ENCODE measurements around the gene LIPE. TPM values are rescaled to one million over a fixed set of nuclear protein-coding genes. Genes with fewer than 3 reads are reported as not detected.

Gene LIPE
- total and polyA plus RNA-seq, 2 experiments from 2014 or later = 5.8 to 10.9 TPM

GRCh38 chr19:42400404-42400803 is 26.8 kb downstream of the LIPE start (continued):
- TF ChIP-seq REST (IDR thresholded peaks at IDR 0.05; ENCODE audit: unreplicated experiment) = no peak
- no peak for TF ChIP-seq JUNB (IDR thresholded peaks at IDR 0.05; ENCODE audit: unreplicated experiment)
- no peak for TF ChIP-seq STAT1 (IDR thresholded peaks at IDR 0.05; ENCODE audit: unreplicated experiment)
- TF ChIP-seq ZNF331 (CRISPR knock-in tag; IDR thresholded peaks at IDR 0.05; ENCODE audit: low read depth) = no peak
- no peak for TF ChIP-seq POLR2AphosphoS5 (IDR thresholded peaks at IDR 0.05; ENCODE audit: low read depth)
- no peak for TF ChIP-seq EZH2 (IDR thresholded peaks at IDR 0.05; ENCODE audit: low read depth, unreplicated experiment)
- TF ChIP-seq ETS1 (IDR thresholded peaks at IDR 0.05) = no peak
- TF ChIP-seq ZNF114 (CRISPR knock-in tag; IDR thresholded peaks at IDR 0.05) = no peak

GRCh38 chr19:42397263-42398166 is 29.7 kb downstream of the LIPE start:
- peak overlapping the region; percentile 44; the same call in 1 of the 2 replicates for H2AFZ ChIP-seq
- no peak; the same call in 2 of the 3 replicates for ATAC-seq
- Mint-ChIP-seq H3K4me3 (peak overlapping the region; percentile 89), H3K36me3 (ENCODE audit: low read depth) (peaks cover 5% of the 10 kb centered on the region; the same call in 1 of the 3 replicates), H3K4me1 (peaks cover 33% of the 10 kb centered on the region), H3K27me3 (ENCODE audit: insufficient read depth, low read depth, poor library complexity) (peaks cover 32% of the 10 kb centered on the region), H3K27ac (peak overlapping the region; percentile 83), H3K9me3 (no peaks in the 10 kb centered on the region; the same call in 2 of the 3 replicates)
- no peaks in the 10 kb centered on the region for H3K9me2 ChIP-seq (ENCODE audit: insufficient read depth)
- H3K27me3 ChIP-seq (ENCODE audit: insufficient read depth) = peaks cover 8% of the 10 kb centered on the region; the same call in 1 of the 2 replicates
- peak overlapping the region; percentile 99 for H3K4me2 ChIP-seq
- H3K4me3 ChIP-seq = peak overlapping the region; percentile 76
- DNase-seq (ENCODE audit: low spot score) = no peak
- H4K20me1 ChIP-seq (replicated peaks; ENCODE audit: insufficient read depth) = peaks cover 6% of the 10 kb centered on the region; the same call in 1 of the 2 replicates
- H3K4me1 ChIP-seq (ENCODE audit: insufficient read depth) = peaks cover 12% of the 10 kb centered on the region
- peaks cover 7% of the 10 kb centered on the region; the same call in 1 of the 2 replicates for H3K79me2 ChIP-seq (replicated peaks; ENCODE audit: insufficient read depth)
- no peak overlapping the region for H3K27ac ChIP-seq (ENCODE audit: low read depth)
- peaks cover 7% of the 10 kb centered on the region for H3F3A ChIP-seq (replicated peaks; ENCODE audit: low read depth)
- no peaks in the 10 kb centered on the region for H3K36me3 ChIP-seq (ENCODE audit: insufficient read depth)
- no peak for TF ChIP-seq EZH2phosphoT487 (IDR thresholded peaks at IDR 0.05; ENCODE audit: unreplicated experiment)
- TF ChIP-seq REST (IDR thresholded peaks at IDR 0.05; ENCODE audit: unreplicated experiment) = no peak
- no peak for TF ChIP-seq ZNF114 (CRISPR knock-in tag; IDR thresholded peaks at IDR 0.05)
- TF ChIP-seq JUNB (IDR thresholded peaks at IDR 0.05; ENCODE audit: unreplicated experiment) = no peak
- no peak for TF ChIP-seq CREB1 (CRISPR knock-in tag; IDR thresholded peaks at IDR 0.05; ENCODE audit: low read depth)
- no peak for TF ChIP-seq CTCF (conservative IDR thresholded peaks at IDR 0.05; ENCODE audit: low read depth in 2 of 2)
- no peak for TF ChIP-seq ETS1 (IDR thresholded peaks at IDR 0.05)
- TF ChIP-seq POLR2AphosphoS5 (IDR thresholded peaks at IDR 0.05; ENCODE audit: low read depth) = no peak
- no peak for TF ChIP-seq STAT1 (IDR thresholded peaks at IDR 0.05; ENCODE audit: unreplicated experiment)

Data from GM23338 (cell line).